Measurements from ENCODE around the gene PTPN9.

The PTPN9 gene

DNA sequence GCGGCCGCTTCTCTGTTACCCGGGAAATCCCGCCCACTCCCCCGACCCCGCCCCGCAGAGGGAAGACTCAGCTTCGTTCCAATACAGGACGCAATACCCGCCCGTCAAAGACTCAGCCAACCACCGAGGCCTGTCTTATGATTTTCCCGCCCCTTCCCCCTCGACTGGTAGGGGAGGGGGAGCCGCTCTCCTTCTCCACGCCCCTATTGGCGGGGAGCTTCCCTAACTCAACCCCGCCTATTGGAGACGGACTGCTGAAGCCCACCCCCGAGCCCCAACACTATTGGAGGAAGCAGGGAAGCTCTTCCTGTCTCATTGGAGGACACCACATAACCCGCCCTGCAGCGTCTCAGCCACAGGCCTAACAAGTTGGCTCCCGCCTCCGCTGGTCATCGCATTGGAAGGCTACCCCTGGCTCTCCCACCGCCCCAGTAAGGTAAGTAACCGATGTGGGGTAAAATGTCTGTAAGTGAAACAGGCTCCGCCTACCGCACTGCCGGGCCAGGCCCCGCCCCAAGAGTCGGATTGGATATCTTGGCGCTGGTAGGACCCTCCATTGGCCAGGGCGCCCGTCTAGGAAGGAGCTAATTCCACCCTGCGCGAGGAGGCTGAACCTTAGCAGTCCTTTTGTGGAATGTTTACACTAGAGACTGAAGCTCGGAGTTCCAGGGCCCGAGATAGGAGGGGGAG, 127.3 kb downstream of the PTPN9 start, which contains the start of gene SIN3A:
Gene SIN3A (minus strand): TSS at position 17 of the 690 bp plus-strand sequence. CDS start 21,315 bp downstream, outside the sequence.
- TF ChIP-seq, protein P1, sequence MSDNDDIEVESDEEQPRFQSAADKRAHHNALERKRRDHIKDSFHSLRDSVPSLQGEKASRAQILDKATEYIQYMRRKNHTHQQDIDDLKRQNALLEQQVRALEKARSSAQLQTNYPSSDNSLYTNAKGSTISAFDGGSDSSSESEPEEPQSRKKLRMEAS (IDR thresholded peaks at IDR 0.05), result peak; percentile 19; the same call in 1 of the 2 replicates
- TF ChIP-seq ZBTB7A (IDR thresholded peaks at IDR 0.05; ENCODE audit: low read depth) (0 out of 2 replicates have a peak, but pooled peaks have one; percentile 44), RAD21 (IDR thresholded peaks at IDR 0.05; ENCODE audit: low read depth) (no peak)
- TF ChIP-seq, protein P2, sequence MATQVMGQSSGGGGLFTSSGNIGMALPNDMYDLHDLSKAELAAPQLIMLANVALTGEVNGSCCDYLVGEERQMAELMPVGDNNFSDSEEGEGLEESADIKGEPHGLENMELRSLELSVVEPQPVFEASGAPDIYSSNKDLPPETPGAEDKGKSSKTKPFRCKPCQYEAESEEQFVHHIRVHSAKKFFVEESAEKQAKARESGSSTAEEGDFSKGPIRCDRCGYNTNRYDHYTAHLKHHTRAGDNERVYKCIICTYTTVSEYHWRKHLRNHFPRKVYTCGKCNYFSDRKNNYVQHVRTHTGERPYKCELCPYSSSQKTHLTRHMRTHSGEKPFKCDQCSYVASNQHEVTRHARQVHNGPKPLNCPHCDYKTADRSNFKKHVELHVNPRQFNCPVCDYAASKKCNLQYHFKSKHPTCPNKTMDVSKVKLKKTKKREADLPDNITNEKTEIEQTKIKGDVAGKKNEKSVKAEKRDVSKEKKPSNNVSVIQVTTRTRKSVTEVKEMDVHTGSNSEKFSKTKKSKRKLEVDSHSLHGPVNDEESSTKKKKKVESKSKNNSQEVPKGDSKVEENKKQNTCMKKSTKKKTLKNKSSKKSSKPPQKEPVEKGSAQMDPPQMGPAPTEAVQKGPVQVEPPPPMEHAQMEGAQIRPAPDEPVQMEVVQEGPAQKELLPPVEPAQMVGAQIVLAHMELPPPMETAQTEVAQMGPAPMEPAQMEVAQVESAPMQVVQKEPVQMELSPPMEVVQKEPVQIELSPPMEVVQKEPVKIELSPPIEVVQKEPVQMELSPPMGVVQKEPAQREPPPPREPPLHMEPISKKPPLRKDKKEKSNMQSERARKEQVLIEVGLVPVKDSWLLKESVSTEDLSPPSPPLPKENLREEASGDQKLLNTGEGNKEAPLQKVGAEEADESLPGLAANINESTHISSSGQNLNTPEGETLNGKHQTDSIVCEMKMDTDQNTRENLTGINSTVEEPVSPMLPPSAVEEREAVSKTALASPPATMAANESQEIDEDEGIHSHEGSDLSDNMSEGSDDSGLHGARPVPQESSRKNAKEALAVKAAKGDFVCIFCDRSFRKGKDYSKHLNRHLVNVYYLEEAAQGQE (IDR thresholded peaks at IDR 0.05; ENCODE audit: low read depth), result no peak

DNA sequence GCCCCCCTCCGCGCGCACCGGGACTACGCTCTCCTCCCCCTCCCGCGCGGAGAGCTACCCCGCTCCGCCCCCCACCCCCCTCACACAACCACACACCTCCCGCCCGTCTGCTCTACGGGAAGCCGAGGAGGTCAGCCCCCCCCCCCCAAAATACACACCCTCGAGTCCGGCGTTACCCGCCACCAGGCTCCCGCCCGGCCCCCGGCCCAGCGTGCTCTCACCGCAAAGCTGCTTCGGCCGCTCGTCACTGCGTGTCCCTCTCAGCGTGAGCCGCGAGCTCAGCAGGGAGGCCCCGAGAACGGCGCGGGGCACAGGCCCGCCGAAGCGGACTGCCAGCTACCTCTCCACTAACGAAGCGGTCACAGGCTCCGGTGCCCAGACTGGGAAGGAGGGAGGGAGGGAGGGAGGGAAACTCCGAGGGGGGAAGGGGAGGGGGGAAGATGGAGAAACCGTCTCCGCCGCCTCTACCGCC, 127.9 kb downstream of the PTPN9 start:
- TF ChIP-seq ZBTB7A (IDR thresholded peaks at IDR 0.05; ENCODE audit: low read depth), result no peak
- TF ChIP-seq CREB1 (IDR thresholded peaks at IDR 0.05; ENCODE audit: low read depth), result no peak; the same call in 1 of the 2 replicates
- TF ChIP-seq TAF1 (IDR thresholded peaks at IDR 0.05; ENCODE audit: low read depth), result 0 out of 2 replicates have a peak, but pooled peaks have one; percentile 11

DNA sequence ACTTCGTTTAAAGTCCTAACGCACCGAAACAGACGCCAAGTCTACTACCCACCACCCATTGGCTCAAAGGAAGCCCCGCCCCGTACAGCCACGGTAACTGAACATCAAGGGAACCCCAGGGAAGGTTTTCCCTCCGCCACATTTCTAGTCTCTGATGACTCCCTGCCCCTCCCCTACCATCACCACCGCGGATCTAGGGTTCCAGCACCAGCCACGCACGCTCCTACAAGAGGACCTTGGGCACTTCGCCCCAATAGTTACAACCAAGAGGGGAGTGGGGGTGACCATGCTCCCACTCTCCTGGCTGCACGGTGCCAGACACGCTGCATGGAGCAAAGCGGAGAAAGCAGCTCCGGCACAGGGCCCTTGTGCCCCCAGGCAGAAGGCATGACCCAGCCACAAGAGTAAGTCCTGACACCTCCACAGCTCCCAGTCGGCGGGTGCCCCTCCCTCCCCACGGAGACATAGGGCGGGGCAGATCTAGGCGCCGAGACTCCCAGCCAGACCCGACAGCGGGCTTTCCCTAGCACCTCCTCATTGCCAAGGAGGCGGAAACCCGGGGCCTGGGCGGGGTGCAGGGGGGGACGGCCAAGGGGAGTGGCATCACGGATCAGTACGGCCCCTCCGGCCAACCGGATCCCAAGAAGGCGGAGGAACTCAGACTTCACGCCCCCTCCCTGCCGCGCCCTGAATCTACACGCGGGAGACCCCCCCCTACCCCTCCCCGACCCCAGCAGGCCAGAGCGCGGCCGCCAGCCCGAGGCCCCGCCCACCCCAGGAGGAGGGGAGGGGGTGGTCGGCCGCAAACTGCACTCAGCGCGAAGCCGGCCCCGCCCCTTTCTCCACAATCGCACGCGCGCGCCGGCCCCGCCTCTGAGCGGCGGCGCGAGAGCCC, 128.6 kb downstream of the PTPN9 start:
- TF ChIP-seq CEBPB (IDR thresholded peaks at IDR 0.05), result no peak
- peak; percentile 48 for TF ChIP-seq TCF12 (IDR thresholded peaks at IDR 0.05; ENCODE audit: low read depth)
- TF ChIP-seq, protein P1 (IDR thresholded peaks at IDR 0.05), result peak; percentile 61
- TF ChIP-seq EP300 (IDR thresholded peaks at IDR 0.05; ENCODE audit: borderline replicate concordance), result 0 out of 2 replicates have a peak, but pooled peaks have one; percentile 10
- peak; percentile 21; the same call in 1 of the 2 replicates for TF ChIP-seq TAF1 (IDR thresholded peaks at IDR 0.05; ENCODE audit: low read depth)

DNA sequence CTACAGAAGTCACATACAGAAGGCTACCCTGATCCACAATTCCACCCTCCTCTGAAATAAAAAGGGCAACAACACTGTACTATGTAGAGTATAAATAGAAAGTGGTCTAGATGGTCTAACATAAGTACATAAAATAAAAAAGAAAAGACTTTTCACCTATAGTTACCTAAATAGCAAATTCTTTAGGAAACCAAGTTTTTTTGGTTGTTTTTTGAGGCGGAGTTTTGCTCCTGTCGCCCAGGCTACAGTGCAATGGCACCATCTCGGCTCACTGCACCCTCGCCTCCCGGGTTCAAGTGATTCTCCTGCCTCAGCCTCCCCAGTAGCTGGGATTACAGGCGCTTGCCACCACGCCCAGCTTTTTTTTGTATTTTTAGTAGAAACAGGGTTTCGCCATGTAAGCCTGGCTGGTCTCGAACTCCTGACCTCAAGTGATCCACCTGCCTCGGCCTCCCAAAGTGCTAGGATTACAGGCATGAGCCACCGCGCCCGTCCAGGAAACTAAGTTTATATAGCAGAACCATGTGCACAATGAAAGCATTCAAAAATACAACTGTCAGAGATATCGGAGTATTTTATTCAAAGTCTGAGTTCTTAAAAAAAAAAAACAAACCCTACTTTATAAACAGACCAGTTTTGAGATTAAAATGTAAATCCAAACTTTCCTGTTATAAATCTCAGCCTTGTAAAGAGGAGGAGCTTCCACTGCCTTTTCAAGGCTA, 129.4 kb downstream of the PTPN9 start:
- TF ChIP-seq ZBTB7A (IDR thresholded peaks at IDR 0.05; ENCODE audit: low read depth), result no peak
- no peak for TF ChIP-seq FOXM1 (IDR thresholded peaks at IDR 0.05; ENCODE audit: borderline replicate concordance, low read depth)
- TF ChIP-seq, protein P1 (IDR thresholded peaks at IDR 0.05), result no peak
- TF ChIP-seq RAD21 (IDR thresholded peaks at IDR 0.05; ENCODE audit: low read depth), result no peak
- no peak for TF ChIP-seq EP300 (IDR thresholded peaks at IDR 0.05; ENCODE audit: borderline replicate concordance)
- TF ChIP-seq NFIC (IDR thresholded peaks at IDR 0.05), result no peak
- TF ChIP-seq, protein P3, sequence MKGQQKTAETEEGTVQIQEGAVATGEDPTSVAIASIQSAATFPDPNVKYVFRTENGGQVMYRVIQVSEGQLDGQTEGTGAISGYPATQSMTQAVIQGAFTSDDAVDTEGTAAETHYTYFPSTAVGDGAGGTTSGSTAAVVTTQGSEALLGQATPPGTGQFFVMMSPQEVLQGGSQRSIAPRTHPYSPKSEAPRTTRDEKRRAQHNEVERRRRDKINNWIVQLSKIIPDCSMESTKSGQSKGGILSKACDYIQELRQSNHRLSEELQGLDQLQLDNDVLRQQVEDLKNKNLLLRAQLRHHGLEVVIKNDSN (IDR thresholded peaks at IDR 0.05), result no peak
- no peak for TF ChIP-seq TCF12 (IDR thresholded peaks at IDR 0.05; ENCODE audit: low read depth)
- TF ChIP-seq TEAD4 (IDR thresholded peaks at IDR 0.05), result no peak
- no peak for TF ChIP-seq CREB1 (IDR thresholded peaks at IDR 0.05; ENCODE audit: low read depth)
- no peak for TF ChIP-seq CEBPB (IDR thresholded peaks at IDR 0.05)
- TF ChIP-seq, protein P2 (IDR thresholded peaks at IDR 0.05; ENCODE audit: low read depth), result no peak
- TF ChIP-seq YY1 (IDR thresholded peaks at IDR 0.05; ENCODE audit: low read depth), result no peak
- no peak for TF ChIP-seq TAF1 (IDR thresholded peaks at IDR 0.05; ENCODE audit: low read depth)
- TF ChIP-seq EGR1 (IDR thresholded peaks at IDR 0.05), result no peak

DNA sequence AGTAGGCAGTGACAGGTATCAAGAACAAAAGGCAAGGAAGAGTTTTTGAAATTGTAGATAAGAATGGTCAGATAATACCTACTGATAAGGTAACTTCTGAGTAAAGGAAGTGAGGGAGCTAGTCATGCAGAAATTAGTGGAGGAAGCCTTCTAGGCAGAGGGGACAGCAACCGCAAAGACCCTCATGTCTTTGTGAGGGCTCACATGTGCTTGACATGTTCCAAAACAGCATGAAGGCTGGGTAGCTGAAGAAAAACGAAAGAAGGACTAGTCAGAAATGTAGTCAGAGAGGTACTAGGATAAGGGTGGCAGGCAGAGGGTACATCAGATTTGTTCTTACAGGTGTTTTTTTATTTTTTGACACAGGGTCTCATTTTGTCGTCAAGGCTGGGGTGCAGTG, 133.0 kb downstream of the PTPN9 start:
- TF ChIP-seq, protein P2 (IDR thresholded peaks at IDR 0.05; ENCODE audit: low read depth), result no peak
- TF ChIP-seq TCF12 (IDR thresholded peaks at IDR 0.05; ENCODE audit: low read depth), result no peak
- TF ChIP-seq, protein P3 (IDR thresholded peaks at IDR 0.05), result no peak
- TF ChIP-seq ZBTB7A (IDR thresholded peaks at IDR 0.05; ENCODE audit: low read depth), result no peak
- TF ChIP-seq YY1 (IDR thresholded peaks at IDR 0.05; ENCODE audit: low read depth), result no peak
- no peak for TF ChIP-seq EGR1 (IDR thresholded peaks at IDR 0.05)
- no peak for TF ChIP-seq CREB1 (IDR thresholded peaks at IDR 0.05; ENCODE audit: low read depth)
- no peak for TF ChIP-seq TEAD4 (IDR thresholded peaks at IDR 0.05)
- TF ChIP-seq, protein P1 (IDR thresholded peaks at IDR 0.05), result no peak
